IPS DF 4.7 (cell line): ENCODE results near the gene SLC25A11.
"Not testable (repeated sequence)": the region's sequence is repeated elsewhere in the genome, so short reads cannot be mapped to it uniquely, and the experiment has no call there.

ENCODE experiments used
- DNase-seq: peaks from one replicate; pipeline ENCODE4 v3.0.0-alpha.2; 2013; ENCODE audit warnings: low spot score; ENCODE audit errors: extremely low read depth

Gene SLC25A11

DNA sequence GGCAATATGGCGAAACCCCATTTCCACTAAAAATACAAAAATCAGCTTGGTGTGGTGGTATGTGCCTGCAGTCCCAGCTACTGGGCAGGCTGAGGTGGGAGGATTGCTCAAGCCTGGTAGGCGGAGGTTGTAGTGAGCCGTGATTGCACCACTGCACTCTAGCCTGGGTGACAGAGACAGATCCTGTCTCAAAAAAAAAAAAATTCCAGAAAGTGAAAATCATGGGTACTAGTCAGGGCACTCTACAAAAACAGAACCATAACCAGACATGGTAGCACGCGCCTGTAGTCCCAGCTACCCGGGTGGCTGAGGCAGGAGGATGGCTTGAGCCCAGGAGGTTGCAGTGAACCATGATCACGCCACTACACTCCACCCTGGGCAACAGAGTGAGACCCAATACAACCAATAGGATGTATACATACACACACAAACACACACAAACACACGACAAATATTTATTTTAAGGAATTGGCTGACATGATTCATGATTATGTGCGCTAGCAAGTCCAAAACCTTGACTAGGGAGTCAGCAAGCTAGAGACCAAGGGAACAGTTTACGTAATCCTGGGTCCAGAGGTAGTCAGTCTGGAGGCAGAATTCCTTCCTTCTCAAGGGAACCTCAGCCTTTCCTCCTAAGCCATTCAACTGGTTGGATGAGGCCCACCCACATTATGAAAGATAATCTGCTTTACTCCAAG, 19.3 kb downstream of the SLC25A11 start:
- DNase-seq: no peak

DNA sequence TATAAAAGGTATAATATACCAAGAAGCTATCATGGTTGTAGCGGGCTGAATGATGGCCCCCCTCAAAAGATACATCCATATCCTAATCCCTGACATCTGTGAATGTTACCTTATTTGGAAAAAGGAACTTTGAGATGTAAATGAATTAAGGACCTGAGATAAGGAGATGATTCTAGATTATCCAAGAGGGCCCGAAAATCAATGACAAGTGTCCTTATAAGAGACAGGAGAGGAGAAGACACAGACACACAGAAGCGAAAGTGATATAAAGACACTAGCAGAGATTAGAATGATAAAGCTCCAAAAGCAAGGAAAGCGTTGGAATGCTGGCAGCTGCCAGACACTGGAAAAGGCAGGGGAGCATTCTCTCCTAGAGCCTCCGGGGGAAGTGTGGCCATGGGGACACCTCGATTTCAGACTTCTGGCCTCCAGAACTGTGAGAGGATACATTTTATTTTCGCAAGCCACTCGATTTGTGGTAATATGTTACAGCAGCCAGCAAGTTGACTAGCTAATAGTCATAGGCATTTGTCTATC, 20.3 kb downstream of the SLC25A11 start:
- DNase-seq: no peak

DNA sequence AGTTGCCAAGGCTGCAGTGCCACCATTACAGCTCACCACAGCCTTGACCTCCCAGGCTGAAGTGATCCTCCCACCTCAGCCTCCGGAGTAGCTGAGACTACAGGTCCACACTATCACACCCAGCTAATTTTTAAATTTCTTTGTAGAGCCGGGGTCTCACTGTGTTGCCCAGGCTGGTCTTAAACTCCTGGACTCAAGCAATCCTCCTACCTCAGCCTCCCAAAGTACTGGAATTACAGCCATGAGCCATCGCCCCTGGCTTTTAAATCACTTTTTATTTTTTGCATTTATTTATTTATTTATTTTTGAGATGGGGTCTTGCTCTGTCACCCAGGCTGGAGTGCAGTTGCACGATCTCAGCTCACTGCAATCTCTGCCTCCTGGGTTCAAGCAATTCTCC, 25.3 kb downstream of the SLC25A11 start:
- DNase-seq: not testable (repeated sequence)

DNA sequence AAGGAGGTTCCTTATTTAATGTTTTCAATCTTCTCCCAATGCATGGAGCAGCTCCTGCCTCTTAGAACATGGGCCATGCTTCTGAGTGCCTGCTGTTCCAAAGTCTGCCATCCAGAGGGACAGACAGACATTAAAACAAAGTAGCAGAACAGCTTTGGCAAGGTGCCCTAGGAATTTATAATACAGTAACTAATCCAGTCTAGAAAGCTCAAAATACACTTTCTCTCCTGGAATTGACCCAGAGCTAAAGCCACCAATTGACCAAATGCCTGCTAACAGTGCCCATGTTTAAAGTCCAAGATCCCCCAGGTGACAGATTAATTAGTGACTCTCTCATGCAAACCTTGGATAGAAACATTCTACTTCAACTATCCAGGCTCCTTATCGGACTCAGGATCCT, 25.9 kb downstream of the SLC25A11 start:
- no peak for DNase-seq

DNA sequence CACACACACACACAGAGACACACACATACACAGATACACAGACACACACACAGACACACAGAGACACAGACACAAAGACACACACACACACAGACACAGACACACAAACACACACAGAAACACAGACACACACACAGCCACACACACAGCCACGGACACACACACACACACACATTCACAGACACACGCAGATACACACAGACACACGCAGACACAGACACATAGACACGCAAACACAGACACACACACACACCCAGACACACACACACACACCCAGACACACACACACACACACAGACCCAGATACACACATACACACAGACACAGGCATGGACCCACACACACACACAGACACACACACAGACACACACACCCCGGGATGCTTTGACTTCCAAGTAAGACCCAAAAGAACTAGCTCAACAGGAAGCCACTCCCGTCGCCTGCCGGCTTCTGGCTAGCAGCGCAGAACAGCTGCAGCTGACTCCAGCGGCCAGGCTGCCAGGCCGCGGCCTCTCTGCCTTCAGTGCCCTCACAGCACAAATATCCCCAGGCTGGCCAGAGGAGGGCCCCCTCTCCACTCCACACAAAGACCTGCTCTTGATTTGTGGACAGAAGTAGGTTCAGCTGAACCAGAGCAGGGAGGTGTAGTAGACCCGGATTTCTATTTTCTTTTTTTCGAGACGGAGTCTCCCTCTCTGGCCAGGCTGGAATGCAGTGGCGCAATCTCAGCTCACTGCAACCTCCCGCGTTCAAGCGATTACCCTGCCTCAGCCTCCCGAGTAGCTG, 30.9 kb downstream of the SLC25A11 start:
- DNase-seq: peak; percentile 66

DNA sequence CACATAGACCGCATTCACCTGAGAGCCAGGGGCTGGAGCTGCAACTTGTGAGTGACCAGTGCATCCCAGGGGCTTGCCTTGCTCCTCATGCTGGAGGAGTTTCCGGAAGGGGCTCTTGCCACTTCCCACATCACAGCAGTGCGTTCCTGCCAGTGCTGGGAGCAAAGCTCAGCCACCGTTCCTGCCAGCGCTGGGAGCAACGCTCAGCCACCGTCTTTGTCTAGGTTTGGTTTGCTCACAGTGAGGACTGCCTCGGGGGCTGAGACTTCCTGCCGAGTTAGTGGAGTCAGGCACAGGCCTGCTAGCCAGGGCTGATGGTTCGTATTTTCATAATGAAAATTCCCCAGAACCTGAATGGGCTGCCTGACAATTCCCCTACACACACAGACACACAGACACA, 31.5 kb downstream of the SLC25A11 start:
- DNase-seq: no peak

DNA sequence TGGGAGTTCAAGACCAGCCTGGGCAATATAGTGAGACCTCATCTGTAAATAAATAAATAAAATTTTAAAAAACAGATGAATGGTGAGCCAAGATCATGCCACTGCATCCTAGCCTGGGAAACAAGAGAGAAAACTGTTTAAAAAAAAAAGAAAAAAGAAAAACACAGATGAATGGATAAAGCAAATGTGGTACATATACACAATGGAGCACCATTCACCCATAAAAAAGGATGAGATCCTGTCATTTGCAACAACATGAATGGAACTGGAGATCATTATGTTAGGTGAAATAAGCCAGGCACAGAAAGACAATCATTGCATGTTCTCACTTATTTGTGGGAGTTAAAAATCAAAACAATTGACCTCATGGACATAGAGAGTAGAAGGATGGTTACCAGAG, 33.2 kb downstream of the SLC25A11 start:
- not testable (repeated sequence) for DNase-seq

DNA sequence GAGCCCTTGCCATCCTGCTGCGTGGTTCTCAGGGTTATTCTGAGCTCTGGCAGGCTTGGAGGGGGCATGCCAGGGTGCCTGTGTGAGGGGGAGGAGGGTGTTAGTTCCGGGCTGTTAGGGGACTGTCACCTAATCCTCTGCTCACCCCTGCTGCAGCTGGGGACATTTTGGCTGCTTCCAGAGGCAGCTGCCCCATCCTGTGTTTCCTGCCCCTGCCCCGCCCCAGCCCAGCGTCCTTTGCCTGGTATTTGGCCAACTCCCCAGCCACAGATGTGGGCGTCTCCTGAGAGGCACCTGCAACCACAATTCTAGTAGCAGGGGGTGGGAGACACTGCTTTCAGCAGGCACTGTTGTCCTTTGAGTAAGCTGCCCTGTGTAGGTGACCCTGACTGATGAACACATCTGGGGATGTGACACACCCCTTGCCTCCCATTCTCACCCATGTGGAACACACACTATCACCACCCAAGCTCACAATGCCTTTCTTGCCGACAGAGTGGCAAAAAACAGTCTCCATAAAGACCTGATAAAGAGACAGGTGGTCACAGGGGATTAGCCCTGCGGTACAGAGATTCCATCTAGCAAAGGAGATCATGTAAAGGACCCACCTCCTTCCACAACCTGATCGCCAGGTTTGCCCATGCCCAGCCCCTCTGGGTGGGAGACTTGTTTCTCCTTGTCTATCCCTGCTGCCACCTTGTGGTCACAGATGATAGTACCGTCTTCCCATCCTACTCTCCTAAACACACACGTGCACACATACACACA, 36.6 kb downstream of the SLC25A11 start, which contains the start of gene CHRNE:
TSS of gene CHRNE (minus strand) at position 48 of the 768 bp plus-strand sequence. CDS start at position 13, 35 bp downstream.
- DNase-seq: peak; percentile 90

DNA sequence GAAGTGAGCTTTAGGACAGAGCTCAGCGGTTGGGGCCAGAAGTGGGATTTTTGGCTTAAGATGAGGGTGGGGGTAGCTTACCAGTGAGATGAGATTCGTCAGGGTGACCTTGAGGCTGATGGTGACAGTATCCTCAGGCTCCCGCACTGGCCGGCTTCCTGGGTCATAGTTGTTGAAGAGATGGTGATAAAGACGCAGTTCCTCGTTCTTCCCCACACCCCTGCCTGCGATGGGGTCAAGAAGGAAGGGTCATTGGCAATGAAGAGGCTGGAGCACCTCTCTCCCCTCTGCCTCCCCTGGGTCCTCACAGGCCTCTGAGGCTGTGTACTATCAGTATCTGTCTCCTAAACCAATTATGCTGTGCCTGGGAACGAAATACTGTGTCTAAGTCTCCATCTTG, 37.3 kb downstream of the SLC25A11 start:
- DNase-seq: no peak

DNA sequence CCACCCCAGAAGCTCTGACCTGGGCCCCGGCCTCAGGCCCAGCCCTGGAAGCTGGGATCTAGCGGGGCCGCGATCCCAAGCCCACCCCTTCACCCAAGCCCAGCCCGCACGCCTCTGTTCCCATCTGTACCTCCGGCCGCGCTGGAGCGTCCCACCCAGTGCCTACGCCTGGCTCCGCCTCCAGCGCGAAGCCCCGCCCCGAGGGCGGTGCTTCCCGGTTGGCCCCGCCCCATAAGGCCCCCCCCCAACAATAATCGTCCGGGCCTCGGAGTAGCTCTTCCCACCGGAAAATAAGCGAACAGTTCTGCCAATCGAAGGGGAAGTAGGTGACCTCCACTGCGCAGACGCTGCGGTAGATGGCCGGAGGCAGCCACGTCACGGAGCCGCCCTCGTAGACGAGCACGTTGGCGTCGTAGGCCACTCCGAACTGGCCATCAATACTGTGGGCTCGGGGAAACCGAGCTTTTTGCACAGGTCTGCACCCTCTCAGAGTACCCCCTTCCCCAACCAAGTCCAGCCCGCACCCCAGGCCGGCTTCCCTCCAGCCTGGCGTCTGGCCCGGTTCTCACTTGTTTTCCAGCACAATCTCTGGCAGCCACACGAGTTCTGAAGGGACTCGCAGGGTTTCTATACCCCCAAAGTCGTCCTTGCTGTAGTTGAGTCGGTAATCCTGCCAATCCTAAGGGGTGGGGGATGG, 38.0 kb downstream of the SLC25A11 start:
- DNase-seq: no peak

DNA sequence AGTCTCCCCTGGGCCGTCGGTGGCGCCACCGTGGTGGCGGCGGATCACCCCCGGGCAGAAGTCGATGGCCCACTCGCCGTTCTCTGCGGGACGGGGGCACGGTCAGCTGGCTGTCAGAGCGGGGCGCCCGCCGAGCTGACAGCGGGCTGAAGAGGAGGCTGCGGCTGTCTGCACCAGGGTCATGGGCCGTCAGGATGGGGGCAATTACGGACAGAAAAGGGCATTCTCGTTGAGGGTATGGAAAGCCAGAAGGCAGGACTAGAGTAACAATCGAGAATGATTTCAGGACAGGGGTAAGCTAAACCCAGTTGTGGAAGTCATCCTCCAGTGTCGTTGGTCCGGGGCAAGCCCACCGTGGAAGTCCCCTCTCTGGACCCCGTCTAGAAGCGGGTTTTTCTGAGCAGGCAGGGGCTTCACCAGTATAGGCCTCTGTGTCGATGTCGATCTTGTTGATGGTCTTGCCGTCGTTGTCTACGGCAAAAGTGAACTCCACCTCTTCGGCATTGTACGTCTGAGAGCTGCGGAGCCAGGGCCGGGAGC, 38.7 kb downstream of the SLC25A11 start:
- no peak for DNase-seq

DNA sequence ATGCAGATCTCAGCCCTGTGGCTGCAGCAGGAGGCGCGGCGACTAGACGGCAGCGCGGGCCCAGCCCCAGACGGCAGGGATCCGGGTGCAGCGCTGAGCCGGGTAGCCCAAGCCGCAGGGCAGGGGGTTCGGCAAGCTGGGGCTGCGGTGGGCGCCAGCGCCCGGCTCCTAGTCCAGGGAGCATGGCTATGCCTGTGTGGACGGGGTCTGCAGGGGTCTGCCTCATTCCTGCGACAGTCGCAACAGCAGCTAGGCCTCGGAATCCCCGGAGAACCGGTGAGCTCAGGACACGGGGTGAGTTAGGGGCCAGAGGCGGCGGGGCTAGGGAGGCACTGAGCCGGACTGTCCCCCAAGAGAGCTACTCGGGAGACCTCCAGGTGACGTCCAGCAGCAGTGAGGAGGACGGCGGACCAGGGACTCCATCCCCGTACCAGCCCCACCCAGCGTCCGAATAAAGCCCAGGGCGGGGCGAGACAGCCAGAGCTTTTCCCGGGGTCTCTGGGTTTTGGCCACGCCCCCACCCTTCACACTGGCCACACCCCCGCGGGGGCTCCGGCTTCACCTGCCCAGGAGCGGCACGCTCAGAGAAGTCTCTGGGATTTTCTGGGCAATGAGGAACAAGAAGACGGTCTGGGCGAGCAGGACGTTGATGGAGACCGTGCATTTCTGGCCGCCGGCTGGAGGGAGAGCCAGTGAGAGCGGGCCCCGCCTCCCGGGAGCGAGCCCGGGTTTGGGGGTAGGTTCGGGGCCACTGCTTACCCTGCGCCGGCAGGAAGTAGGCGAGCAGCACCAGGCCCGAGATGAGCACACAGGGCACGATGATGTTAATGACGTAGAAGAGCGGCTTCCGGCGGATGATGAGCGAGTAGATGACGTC, 39.4 kb downstream of the SLC25A11 start:
- no peak for DNase-seq

DNA sequence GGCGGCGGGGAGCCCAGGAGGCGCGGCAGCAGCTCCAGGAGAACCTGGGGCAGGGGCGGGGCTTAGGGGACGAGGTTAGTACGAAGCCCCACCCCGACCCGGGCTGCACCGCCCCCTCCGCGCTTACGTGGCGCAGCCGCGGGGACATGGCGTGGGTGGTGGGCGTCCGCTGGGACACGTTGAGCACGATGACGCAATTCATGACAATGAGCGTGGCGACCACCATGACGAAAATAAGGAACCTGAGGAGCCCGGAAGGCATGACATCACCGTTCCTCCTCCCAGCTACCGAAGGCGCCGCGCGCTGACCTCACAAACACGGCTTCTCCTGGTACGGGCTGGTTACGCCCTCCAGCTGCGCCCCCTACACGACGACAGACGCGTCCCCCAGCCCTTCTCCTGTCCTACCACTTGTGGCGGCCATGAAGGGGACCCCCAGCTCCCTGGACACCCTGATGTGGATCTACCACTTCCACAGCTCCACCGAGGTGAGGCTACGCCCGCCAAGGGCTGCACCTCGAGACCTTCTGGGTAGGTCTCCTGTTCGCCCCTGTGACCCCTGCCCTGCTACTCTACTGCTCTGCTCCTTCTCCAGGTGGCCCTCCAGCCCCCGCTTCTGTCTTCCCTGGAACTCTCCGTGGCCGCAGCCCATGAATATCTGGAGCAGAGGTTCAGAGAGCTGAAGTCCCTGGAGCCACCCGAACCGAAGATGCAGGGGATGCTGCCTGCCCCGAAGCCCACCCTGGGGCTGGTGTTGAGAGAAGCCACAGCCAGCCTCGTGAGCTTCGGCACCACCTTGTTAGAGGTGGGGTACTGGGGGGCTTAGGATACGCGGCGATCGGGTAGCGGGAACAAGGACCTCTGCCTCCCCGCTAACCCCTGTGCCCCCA, 40.3 kb downstream of the SLC25A11 start, which contains the start of gene C17orf107:
TSS of gene C17orf107 (plus strand) at position 196 of the 890 bp plus-strand sequence. CDS start at position 423, 227 bp downstream.
- DNase-seq: no peak

DNA sequence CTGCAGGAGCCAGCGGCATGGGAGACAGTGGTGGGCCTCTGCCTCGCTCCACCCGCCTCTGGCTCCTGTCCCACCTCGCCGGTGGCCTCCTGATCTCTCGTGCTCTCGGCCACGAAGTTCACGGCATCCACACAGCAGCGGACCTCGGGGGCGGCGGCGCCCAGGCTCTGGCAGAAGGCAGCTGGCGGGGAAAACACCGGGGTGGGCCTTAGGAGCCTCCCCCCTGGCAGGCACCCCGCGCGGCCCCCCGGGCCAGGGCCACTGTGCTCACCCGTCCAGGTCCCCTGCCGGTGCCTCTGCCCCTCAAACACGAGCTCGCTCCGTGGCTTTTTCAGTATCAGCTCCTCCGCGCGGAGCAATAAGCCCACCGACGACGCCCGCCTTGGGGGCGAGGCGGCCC, 40.9 kb downstream of the SLC25A11 start:
- no peak for DNase-seq

DNA sequence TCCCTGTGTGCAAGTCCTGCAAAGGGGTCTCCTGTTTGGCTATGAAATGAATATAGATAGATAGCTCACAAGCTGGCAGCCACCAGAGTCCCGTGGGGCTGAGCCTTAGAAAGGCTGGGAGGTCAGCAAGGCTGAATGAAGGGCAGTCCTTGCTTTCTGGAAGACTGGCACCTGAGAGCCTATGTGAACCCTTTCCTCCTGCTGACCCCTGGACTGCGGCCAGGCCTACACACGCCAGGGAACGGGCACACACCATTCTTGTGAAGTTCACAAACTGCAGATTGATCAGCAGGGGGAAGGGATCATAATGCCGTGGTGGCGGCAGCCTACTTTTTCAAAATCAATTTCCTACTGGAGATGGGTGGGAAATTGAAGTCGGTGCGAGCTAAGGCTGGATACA, 41.5 kb downstream of the SLC25A11 start:
- no peak for DNase-seq

DNA sequence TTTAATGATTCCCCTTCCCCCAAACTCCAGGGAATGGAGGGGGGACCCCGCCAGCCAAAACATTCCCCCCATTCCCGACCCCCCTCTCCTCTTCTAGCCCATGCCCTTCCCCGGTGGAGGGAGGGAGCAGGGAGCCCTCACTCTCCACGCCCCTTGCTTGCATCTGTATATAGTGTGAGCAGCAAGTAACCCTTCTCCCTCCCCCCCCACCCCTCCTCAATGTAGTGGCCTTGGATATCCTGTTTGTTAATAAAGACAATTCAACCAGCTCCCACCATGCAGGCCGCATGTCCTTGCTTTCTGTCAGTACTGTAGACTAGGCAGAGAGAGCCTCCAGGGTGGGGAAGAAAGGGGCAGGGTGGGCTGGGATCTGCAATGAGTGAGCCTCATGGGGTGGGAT, 42.1 kb downstream of the SLC25A11 start:
- no peak for DNase-seq

DNA sequence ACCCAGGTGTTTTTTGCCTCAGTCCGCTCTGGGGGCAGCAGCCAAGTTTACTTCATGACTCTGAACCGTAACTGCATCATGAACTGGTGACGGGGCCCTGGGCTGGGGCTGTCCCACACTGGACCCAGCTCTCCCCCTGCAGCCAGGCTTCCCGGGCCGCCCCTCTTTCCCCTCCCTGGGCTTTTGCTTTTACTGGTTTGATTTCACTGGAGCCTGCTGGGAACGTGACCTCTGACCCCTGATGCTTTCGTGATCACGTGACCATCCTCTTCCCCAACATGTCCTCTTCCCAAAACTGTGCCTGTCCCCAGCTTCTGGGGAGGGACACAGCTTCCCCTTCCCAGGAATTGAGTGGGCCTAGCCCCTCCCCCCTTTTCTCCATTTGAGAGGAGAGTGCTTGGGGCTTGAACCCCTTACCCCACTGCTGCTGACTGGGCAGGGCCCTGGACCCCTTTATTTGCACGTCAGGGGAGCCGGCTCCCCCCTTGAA, 42.6 kb downstream of the SLC25A11 start:
- no peak for DNase-seq

DNA sequence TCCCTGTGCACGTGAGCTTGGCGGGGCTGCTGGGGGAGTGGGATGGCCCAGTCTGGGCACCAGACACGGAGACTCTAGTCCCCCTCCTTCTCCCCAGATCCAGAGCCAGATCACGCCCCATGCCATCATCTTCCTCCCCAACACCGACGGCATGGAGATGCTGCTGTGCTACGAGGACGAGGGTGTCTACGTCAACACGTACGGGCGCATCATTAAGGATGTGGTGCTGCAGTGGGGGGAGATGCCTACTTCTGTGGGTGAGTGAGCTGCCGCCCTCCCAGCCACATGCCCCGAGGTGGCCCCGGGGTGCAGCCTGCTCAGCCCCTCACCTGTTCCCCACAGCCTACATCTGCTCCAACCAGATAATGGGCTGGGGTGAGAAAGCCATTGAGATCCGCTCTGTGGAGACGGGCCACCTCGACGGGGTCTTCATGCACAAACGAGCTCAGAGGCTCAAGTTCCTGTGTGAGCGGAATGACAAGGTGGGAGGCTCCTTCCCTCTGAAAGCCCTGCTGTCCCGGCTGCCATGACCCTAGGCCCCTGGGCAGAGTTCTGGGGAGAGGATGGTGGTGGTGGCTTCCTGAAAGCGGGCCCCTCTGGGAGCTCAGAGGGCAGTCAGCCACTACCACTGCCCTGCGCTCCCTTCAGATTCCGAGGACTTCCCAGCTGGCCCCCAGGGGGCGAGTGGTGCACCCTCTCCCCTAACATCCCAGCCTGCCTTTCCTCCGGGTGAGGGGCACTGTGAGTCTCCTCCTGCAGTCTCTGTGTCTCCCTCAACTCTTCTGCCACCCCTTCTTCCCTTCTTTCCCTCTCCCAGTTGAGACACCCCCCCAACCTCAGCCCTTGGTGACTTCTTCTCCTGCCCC, 43.3 kb downstream of the SLC25A11 start:
- DNase-seq: no peak
